BLaER1 treated with 17β-estradiol and CSF1 and Interleukin-3, amounts not matched to agents 10 nM and 100 nM (cell line): ENCODE data around the gene NGLY1.

Source experiments
- H3K27ac ChIP-seq, 11 experiments: shearing (Covaris generic); formaldehyde crosslinking; 2 replicates each; pipeline ENCODE4 v1.8.1; 2022
- H3K27me3 ChIP-seq, 11 experiments: shearing (Covaris generic); formaldehyde crosslinking; 2 replicates each; pipeline ENCODE4 v1.8.1; 2022
- H3K36me3 ChIP-seq, 11 experiments: shearing (Covaris generic); formaldehyde crosslinking; 2 replicates each; pipeline ENCODE4 v1.8.1; 2022
- H3K4me1 ChIP-seq, 10 experiments: shearing (Covaris generic); formaldehyde crosslinking; 2 replicates each; pipeline ENCODE4 v1.8.1; 2022
- H3K4me2 ChIP-seq, 11 experiments: shearing (Covaris generic); formaldehyde crosslinking; 2 replicates each; pipeline ENCODE4 v1.8.1; 2022
- H3K4me3 ChIP-seq, 10 experiments: shearing (Covaris generic); formaldehyde crosslinking; 2 replicates each; pipeline ENCODE4 v1.8.1; 2022
- H3K9ac ChIP-seq, 11 experiments: shearing (Covaris generic); formaldehyde crosslinking; 2 replicates each; pipeline ENCODE4 v1.8.1; 2022
- H3K9me3 ChIP-seq, 11 experiments: shearing (Covaris generic); formaldehyde crosslinking; replicated peaks in 1 of 11; 2 replicates each; pipeline ENCODE4 v1.8.1; 2022
- H4K20me1 ChIP-seq, 11 experiments: shearing (Covaris generic); formaldehyde crosslinking; 2 replicates each; pipeline ENCODE4 v1.8.1; 2022
- Cebpa-rat ChIP-seq, 11 experiments: shearing (Covaris generic); IDR thresholded peaks; 2 replicates each; pipeline ENCODE4 v1.8.1; 2022

Gene NGLY1

GRCh38 chr3:25782938-25783660 lies at the start of gene NGLY1:
Gene NGLY1 (minus strand): TSS chr3:25783443. CDS start chr3:25783390, 53 bp downstream.
- Histone ChIP-seq H3K9me3 (peaks cover 0 to 13% (median 7%) of the 10 kb centered on the region in 11 experiments; a peak in 13 of 22 replicates), H3K9ac (peak within 1 kb of the TSS; percentile 84 to 91 (median 90)), H3K27ac (peak within 1 kb of the TSS; percentile 80 to 95 (median 92)), H3K4me2 (peak within 1 kb of the TSS; percentile 89 to 97 (median 93)), H3K36me3 (peaks cover 5 to 23% (median 15%) of the 10 kb centered on the region in 11 experiments; a peak in 21 of 22 replicates), H4K20me1 (peaks cover 19 to 33% (median 23%) of the 10 kb centered on the region in 11 experiments; a peak in 19 of 22 replicates), H3K4me1 (peaks cover 36 to 68% (median 50%) of the 10 kb centered on the region in 10 experiments), H3K27me3 (no peaks in the 10 kb centered on the region), H3K4me3 (peak within 1 kb of the TSS; percentile 78 to 92 (median 86))
- TF ChIP-seq Cebpa-rat (IDR thresholded peaks at IDR 0.05), result no peak

GRCh38 chr3:25831578-25831977 lies 48.3 kb upstream of the NGLY1 start:
- Histone ChIP-seq H3K4me3 (no peak overlapping the region), H3K36me3 (no peaks in the 10 kb centered on the region), H3K27ac (peak overlapping the region in 5 of 11 experiments; percentile 15 to 48 (median 33); a peak in 8 of 22 replicates), H3K27me3 (no peaks in the 10 kb centered on the region), H3K9me3 (peaks cover 0 to 14% (median 11%) of the 10 kb centered on the region in 11 experiments; a peak in 12 of 22 replicates), H3K4me2 (peak overlapping the region; percentile 18 to 64 (median 45); a peak in 17 of 22 replicates), H4K20me1 (no peaks in the 10 kb centered on the region), H3K4me1 (peaks cover 6 to 35% (median 22%) of the 10 kb centered on the region in 10 experiments; a peak in 18 of 20 replicates), H3K9ac (peak overlapping the region in 3 of 11 experiments; percentile 5 to 58 (median 10); a peak in 3 of 22 replicates)
- no peak for TF ChIP-seq Cebpa-rat (IDR thresholded peaks at IDR 0.05)

DNA sequence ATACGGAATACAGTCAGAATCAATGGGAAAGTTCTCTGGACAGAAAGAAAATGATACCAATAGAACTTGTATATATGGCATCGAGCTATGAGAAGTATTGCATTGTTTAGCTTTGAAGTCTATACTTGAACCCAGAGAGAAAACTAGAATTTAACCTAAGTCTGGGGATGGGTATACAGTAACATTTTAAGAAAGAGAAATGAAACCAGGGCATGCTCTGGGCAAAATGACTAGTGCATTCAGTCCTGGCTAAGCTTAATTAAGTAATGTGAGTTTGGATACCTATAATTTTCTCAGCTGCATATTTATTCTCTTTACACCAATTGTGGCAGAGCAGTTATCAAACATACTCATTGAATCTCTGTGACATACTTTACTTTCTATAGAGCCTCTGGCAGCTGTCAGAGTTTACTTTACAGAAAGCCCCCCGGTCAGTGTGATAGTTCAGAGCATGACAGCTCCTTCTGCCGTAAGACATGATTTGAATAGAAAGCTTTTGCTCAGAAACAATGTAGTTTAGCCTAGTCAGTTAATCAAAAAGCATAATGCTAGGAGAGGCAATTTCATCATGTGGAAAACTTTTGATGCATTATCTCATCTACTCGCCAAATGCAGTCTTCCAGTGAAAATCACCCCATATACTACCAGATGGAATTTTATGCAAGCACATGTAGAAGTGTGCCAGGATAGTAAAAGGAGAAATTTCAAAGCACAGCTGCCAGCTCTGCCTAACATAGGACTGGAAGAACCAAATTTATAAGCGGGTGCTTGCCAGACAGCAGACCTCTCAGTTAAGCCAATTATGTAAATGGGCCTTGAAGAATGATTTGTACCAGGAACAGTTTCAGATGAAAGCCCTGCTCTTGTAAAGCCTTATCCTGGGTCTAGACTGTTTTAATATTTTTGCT lies 47.4 kb upstream of the NGLY1 start:
- H3K27me3 ChIP-seq, result no peaks in the 10 kb centered on the region
- H3K27ac ChIP-seq, result peak overlapping the region in 5 of 11 experiments; percentile 15 to 48 (median 33); a peak in 9 of 22 replicates
- peak overlapping the region in 7 of 11 experiments; percentile 33 to 64 (median 51); a peak in 13 of 22 replicates for H3K4me2 ChIP-seq
- no peak for TF ChIP-seq Cebpa-rat (IDR thresholded peaks at IDR 0.05)
- no peak overlapping the region for H3K4me3 ChIP-seq
- peaks cover 6 to 41% (median 27%) of the 10 kb centered on the region in 10 experiments; a peak in 18 of 20 replicates for H3K4me1 ChIP-seq
- H3K9me3 ChIP-seq, result peaks cover 0 to 15% (median 10%) of the 10 kb centered on the region in 11 experiments; a peak in 10 of 22 replicates
- peak overlapping the region in 3 of 11 experiments; percentile 3 to 58 (median 10); a peak in 2 of 22 replicates for H3K9ac ChIP-seq
- H3K36me3 ChIP-seq, result no peaks in the 10 kb centered on the region
- H4K20me1 ChIP-seq, result no peaks in the 10 kb centered on the region

- Histone ChIP-seq H3K4me2 (peak overlapping the region in 8 of 11 experiments; percentile 21 to 50 (median 42); a peak in 13 of 22 replicates), H3K27me3 (no peaks in the 10 kb centered on the region), H3K4me3 (no peak overlapping the region), H3K9ac (no peak overlapping the region), H3K27ac (no peak overlapping the region), H3K9me3 (peaks cover 6 to 35% (median 24%) of the 10 kb centered on the region in 11 experiments; a peak in 17 of 22 replicates), H4K20me1 (no peaks in the 10 kb centered on the region), H3K4me1 (peaks cover 0 to 24% (median 20%) of the 10 kb centered on the region in 10 experiments; a peak in 16 of 20 replicates), H3K36me3 (no peaks in the 10 kb centered on the region)
- no peak for TF ChIP-seq Cebpa-rat (IDR thresholded peaks at IDR 0.05)
Measured at GRCh38 chr3:25826510-25826909, 43.3 kb upstream of the NGLY1 start.

DNA sequence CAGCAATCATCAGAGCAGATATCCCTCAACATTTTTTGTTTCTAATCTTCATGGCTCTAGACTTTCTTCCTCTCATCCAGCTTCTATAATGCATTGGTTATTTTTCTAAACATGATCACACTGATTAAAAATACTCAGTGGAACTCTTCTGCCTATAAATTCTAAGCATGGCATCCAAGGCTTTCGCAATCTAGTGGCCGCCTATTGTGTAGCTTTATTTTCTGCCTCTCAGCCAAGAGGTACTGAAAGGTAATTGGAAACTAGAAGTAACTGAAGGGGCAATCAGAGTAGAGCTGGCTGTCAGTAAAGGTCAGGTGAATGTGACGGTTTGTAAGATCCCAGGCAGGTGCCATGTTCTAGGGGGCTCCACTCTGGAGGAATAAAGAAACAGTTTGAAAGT lies 40.1 kb upstream of the NGLY1 start:
- Histone ChIP-seq H4K20me1 (no peaks in the 10 kb centered on the region), H3K27ac (no peak overlapping the region), H3K4me3 (no peak overlapping the region), H3K4me2 (no peak overlapping the region), H3K9ac (no peak overlapping the region), H3K36me3 (no peaks in the 10 kb centered on the region), H3K27me3 (no peaks in the 10 kb centered on the region), H3K4me1 (peaks cover 0 to 12% (median 9%) of the 10 kb centered on the region in 10 experiments; a peak in 13 of 20 replicates), H3K9me3 (peaks cover 6 to 21% (median 13%) of the 10 kb centered on the region in 11 experiments; a peak in 16 of 22 replicates)
- no peak for TF ChIP-seq Cebpa-rat (IDR thresholded peaks at IDR 0.05)

DNA sequence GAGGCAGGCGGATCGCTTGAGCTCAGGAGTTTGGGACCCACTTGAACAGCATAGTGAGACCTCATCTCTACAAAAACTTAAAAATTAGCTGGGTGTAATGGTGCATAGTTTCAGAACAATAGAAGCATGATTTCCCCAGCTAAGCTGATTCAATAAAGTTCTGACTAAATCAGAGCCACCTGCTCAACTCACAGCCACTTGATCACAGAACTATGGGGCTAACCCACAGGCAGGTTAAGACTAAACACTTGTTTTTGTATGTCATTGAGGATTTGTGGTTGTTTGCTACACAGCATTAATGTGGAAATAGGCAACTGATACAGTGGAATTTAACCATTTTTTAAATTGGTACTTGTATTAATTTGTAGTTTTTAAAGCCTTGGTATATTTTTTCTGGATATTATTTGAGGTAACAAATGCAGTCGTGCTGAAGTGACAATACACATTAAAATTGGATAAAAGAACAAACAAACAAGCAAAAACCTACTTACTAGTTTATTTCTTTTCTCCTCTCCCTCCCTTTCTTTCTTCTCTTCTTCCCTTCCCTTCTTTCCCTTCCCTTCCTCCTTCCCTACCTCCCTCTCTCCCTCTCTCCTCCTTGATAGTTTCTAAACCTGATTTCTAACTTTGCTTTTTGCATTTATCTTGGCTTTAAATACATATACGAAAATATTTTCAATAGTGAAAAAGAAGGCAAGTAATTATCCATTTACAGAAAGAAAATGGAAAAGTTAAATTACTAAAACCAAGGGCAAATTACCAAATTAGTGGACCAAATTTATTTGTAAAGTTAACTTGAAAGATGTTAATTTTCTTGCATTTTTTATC lies 38.7 kb upstream of the NGLY1 start:
- peaks cover 0 to 11% (median 9%) of the 10 kb centered on the region in 10 experiments; a peak in 13 of 20 replicates for H3K4me1 ChIP-seq
- H3K4me2 ChIP-seq, result no peak overlapping the region
- no peaks in the 10 kb centered on the region for H4K20me1 ChIP-seq
- no peaks in the 10 kb centered on the region for H3K36me3 ChIP-seq
- no peaks in the 10 kb centered on the region for H3K27me3 ChIP-seq
- H3K9me3 ChIP-seq, result peaks cover 6 to 21% (median 13%) of the 10 kb centered on the region in 11 experiments; a peak in 16 of 22 replicates
- no peak overlapping the region for H3K9ac ChIP-seq
- no peak overlapping the region for H3K27ac ChIP-seq
- no peak overlapping the region for H3K4me3 ChIP-seq
- TF ChIP-seq Cebpa-rat (IDR thresholded peaks at IDR 0.05), result no peak

GRCh38 chr3:25820816-25821486 lies 37.7 kb upstream of the NGLY1 start:
- Histone ChIP-seq H3K9me3 (peaks cover 7 to 21% (median 13%) of the 10 kb centered on the region in 11 experiments; a peak in 17 of 22 replicates), H3K4me1 (peaks cover 0 to under 1% (median 0%) of the 10 kb centered on the region in 10 experiments; a peak in 2 of 20 replicates), H3K4me2 (no peak overlapping the region), H4K20me1 (no peaks in the 10 kb centered on the region), H3K36me3 (no peaks in the 10 kb centered on the region), H3K4me3 (no peak overlapping the region), H3K27me3 (no peaks in the 10 kb centered on the region), H3K27ac (no peak overlapping the region), H3K9ac (no peak overlapping the region)
- TF ChIP-seq Cebpa-rat (IDR thresholded peaks at IDR 0.05), result no peak
